GM12875 (cell line): ENCODE results near the gene TAF1.

ENCODE experiments used
- H3K4me3 ChIP-seq: one replicate; pipeline ENCODE4 v1.5.1; 2011; ENCODE audit warnings: low read depth, low read length, control low read depth
- TF ChIP-seq, protein P1 (sequence below): IDR thresholded peaks from 2 replicates; pipeline ENCODE4 v1.5.1; 2011; ENCODE audit warnings: low read depth, mild to moderate bottlenecking, control low read depth, inconsistent platforms, low read length, moderate library complexity, borderline replicate concordance; ENCODE audit not compliant: insufficient read depth

TAF1 gene

DNA sequence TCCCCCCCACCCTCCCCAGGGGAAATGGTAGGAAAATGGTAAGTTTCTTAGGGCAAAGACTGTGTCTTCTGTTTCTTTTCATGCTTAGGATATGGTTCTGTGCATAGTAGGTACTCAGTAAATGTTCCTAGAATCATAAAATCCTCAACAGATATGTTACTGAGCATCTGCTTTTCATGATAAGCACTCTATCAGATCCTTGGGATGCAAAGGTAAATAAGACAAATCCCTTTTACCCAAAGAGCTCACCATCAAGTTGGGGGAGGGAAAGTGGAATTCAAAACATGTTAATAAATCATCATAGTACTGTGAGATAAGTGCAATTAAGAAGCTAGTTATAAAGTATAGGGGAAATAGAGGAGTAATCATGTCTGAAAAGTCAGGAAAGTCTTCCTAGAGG is 98.8 kb downstream of the TAF1 start:
- TF ChIP-seq, protein P1, sequence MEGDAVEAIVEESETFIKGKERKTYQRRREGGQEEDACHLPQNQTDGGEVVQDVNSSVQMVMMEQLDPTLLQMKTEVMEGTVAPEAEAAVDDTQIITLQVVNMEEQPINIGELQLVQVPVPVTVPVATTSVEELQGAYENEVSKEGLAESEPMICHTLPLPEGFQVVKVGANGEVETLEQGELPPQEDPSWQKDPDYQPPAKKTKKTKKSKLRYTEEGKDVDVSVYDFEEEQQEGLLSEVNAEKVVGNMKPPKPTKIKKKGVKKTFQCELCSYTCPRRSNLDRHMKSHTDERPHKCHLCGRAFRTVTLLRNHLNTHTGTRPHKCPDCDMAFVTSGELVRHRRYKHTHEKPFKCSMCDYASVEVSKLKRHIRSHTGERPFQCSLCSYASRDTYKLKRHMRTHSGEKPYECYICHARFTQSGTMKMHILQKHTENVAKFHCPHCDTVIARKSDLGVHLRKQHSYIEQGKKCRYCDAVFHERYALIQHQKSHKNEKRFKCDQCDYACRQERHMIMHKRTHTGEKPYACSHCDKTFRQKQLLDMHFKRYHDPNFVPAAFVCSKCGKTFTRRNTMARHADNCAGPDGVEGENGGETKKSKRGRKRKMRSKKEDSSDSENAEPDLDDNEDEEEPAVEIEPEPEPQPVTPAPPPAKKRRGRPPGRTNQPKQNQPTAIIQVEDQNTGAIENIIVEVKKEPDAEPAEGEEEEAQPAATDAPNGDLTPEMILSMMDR = no peak
- H3K4me3 ChIP-seq = no peak overlapping the region

- no peak overlapping the region for H3K4me3 ChIP-seq
- TF ChIP-seq, protein P1 = no peak
These were observed 100.9 kb downstream of the TAF1 start for GRCh38 chrX:71466979-71467523.

- TF ChIP-seq, protein P1 = no peak
- no peak overlapping the region for H3K4me3 ChIP-seq
These were observed 109.8 kb downstream of the TAF1 start for GRCh38 chrX:71475785-71476540.

DNA sequence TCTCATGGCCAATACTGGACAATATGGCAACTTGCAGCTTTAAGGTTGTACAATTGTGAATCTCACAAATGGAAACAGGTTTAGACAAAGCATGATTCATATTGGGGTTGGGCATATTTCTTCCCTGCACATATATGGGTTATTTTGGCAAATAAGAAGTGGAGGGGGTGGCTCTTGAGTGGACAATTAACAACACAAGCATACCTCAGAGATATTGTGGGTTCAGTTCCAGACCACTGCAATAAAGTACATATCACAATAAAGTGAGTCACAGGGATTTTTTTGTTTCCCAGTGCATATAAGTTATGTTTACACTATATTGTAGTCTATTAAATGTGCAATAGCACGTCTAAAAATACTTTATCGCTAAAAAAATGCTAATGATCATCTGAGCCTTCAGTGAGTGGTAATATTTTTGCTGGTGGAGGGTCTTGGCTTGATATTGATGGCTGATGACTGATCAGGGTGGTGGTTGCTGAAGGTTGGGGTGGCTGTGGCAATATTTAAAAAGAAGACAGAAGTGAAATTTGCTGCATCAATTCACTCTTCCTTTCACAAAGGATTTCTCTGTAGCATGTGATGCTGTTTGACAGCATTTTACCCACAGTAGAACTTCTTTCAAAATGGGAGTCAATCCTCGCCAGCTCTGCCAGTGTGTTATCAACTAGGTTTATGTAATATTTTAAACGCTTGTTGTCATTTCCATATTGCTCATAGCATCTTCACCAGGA is 116.2 kb downstream of the TAF1 start:
- no peak overlapping the region for H3K4me3 ChIP-seq
- TF ChIP-seq, protein P1 = no peak

GRCh38 chrX:71487814-71488213 is 121.7 kb downstream of the TAF1 start:
- no peak overlapping the region for H3K4me3 ChIP-seq
- TF ChIP-seq, protein P1 = no peak

DNA sequence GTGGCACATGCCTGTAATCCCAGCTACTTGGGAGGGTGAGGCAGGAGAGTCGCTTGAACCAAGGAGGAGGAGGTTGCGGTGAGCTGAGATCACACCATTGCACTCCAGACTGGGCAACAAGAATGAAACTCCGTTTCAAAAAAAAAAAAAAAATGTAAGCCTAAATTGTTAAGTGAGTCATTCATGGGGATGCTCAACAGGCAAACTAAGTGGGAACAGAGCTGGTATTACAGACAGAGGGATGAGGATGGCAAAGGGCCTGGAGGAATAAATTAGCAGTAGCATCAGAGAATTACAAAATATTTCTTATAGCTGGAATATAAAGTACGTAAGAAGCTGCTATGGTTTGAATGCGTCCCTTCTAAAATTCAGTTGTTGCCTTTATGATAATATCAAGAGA is 123.4 kb downstream of the TAF1 start:
- no peak overlapping the region for H3K4me3 ChIP-seq
- TF ChIP-seq, protein P1 = no peak
